ENCODE data around the gene GLDC. TPM values are rescaled to one million over a fixed set of nuclear protein-coding genes. Genes with fewer than 3 reads are reported as not detected.
"Not testable (repeated sequence)": the region's sequence is repeated elsewhere in the genome, so short reads cannot be mapped to it uniquely, and the experiment has no call there.

The GLDC gene
- total RNA-seq, 1 experiment from 2014 or later = 4.0 TPM

DNA sequence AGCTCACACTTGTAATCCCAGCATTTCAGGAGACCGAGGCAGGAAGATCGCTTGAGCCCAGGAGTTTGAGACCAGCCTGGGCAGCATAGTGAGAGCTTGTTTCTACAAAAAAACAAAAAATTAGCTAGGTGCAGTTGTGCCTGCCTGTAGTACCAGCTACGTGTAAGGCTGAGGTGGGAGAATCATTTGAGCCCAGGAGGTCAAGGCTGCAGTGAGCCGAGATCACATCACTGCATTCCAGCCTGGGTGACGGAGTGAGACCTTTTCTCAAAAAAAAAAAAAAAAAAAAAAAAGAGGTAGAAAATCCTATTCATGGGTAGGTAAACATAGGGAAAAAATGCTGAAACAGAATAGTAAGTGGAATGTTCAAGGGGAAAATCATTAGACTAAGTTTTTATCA, 102.9 kb downstream of the GLDC start:
- CTCF ChIA-PET; H3K9me3 ChIP-seq (ENCODE audit: control insufficient read depth, insufficient read depth, low read depth, low read length); H3K27me3 ChIP-seq (ENCODE audit: control insufficient read depth, insufficient read depth, low read length); H3K27ac ChIP-seq (ENCODE audit: low read length); BruUV-seq (replicated peaks); POLR2A ChIA-PET; H3K36me3 ChIP-seq (ENCODE audit: control insufficient read depth, insufficient read depth, low read length); in situ Hi-C loops (cut with HindIII; ENCODE audit: low pct_unique_long_range_greater_than_20kb, low sequenced_read_pairs); H3K4me1 ChIP-seq (ENCODE audit: control insufficient read depth, insufficient read depth, low read length); ATAC-seq; DNase-seq (ENCODE audit: low read depth, low spot score); intact Hi-C loops (cut with micrococcal nuclease; ENCODE audit: unreplicated experiment); H3K4me3 ChIP-seq (ENCODE audit: low read depth in 2 of 2, low read length in 2 of 2): not testable (repeated sequence)

DNA sequence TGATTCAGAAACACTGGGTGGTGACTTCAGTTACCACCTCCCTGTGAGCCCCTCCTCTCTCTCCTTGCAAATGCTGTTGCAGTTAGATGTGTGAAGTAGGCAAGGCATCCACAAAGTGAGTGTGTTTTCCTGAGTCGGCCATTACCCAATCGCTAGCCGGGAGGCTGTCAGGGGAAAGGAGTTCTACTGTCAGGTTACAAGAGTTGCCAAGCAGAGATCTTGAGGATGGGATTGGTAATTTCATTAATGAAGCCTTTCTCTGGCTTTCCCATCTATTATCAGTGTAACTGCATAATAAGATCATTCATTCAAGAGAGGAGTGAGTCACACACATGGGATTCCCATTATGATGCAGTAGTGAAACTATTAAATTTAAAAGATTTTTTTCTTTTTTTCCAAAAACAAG, 106.9 kb downstream of the GLDC start:
- in situ Hi-C loops (cut with HindIII; ENCODE audit: low pct_unique_long_range_greater_than_20kb, low sequenced_read_pairs) (no loop called here), intact Hi-C loops (cut with micrococcal nuclease; ENCODE audit: unreplicated experiment) (no loop called here)
- H3K27me3 ChIP-seq (ENCODE audit: control insufficient read depth, insufficient read depth, low read length) = no peaks in the 10 kb centered on the region
- H3K9me3 ChIP-seq (ENCODE audit: control insufficient read depth, insufficient read depth, low read depth, low read length) = no peaks in the 10 kb centered on the region
- ATAC-seq (no peak), DNase-seq (ENCODE audit: low read depth, low spot score) (no peak)
- CTCF ChIA-PET = no interaction called here
- H3K4me1 ChIP-seq (ENCODE audit: control insufficient read depth, insufficient read depth, low read length) = no peaks in the 10 kb centered on the region
- no peak overlapping the region for H3K27ac ChIP-seq (ENCODE audit: low read length)
- POLR2A ChIA-PET = no interaction called here
- no peak overlapping the region for H3K4me3 ChIP-seq (ENCODE audit: low read depth in 2 of 2, low read length in 2 of 2)
- TF ChIP-seq, protein P1, sequence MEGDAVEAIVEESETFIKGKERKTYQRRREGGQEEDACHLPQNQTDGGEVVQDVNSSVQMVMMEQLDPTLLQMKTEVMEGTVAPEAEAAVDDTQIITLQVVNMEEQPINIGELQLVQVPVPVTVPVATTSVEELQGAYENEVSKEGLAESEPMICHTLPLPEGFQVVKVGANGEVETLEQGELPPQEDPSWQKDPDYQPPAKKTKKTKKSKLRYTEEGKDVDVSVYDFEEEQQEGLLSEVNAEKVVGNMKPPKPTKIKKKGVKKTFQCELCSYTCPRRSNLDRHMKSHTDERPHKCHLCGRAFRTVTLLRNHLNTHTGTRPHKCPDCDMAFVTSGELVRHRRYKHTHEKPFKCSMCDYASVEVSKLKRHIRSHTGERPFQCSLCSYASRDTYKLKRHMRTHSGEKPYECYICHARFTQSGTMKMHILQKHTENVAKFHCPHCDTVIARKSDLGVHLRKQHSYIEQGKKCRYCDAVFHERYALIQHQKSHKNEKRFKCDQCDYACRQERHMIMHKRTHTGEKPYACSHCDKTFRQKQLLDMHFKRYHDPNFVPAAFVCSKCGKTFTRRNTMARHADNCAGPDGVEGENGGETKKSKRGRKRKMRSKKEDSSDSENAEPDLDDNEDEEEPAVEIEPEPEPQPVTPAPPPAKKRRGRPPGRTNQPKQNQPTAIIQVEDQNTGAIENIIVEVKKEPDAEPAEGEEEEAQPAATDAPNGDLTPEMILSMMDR (IDR thresholded peaks at IDR 0.05) = no peak
- TF ChIP-seq POLR2AphosphoS5 (IDR thresholded peaks at IDR 0.05; ENCODE audit: low read depth, low read length) (no peak), TCF7L2 (IDR thresholded peaks at IDR 0.05; ENCODE audit: low read depth, low read length) (no peak), SIN3A (IDR thresholded peaks at IDR 0.05; ENCODE audit: borderline replicate concordance, insufficient read depth, low read depth, low read length) (no peak)
- TF ChIP-seq, protein P2, sequence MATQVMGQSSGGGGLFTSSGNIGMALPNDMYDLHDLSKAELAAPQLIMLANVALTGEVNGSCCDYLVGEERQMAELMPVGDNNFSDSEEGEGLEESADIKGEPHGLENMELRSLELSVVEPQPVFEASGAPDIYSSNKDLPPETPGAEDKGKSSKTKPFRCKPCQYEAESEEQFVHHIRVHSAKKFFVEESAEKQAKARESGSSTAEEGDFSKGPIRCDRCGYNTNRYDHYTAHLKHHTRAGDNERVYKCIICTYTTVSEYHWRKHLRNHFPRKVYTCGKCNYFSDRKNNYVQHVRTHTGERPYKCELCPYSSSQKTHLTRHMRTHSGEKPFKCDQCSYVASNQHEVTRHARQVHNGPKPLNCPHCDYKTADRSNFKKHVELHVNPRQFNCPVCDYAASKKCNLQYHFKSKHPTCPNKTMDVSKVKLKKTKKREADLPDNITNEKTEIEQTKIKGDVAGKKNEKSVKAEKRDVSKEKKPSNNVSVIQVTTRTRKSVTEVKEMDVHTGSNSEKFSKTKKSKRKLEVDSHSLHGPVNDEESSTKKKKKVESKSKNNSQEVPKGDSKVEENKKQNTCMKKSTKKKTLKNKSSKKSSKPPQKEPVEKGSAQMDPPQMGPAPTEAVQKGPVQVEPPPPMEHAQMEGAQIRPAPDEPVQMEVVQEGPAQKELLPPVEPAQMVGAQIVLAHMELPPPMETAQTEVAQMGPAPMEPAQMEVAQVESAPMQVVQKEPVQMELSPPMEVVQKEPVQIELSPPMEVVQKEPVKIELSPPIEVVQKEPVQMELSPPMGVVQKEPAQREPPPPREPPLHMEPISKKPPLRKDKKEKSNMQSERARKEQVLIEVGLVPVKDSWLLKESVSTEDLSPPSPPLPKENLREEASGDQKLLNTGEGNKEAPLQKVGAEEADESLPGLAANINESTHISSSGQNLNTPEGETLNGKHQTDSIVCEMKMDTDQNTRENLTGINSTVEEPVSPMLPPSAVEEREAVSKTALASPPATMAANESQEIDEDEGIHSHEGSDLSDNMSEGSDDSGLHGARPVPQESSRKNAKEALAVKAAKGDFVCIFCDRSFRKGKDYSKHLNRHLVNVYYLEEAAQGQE (IDR thresholded peaks at IDR 0.05; ENCODE audit: insufficient read depth in 1 of 2, low read depth in 2 of 2, low read length in 1 of 2) = no peak
- no TSS peak for BruUV-seq (replicated peaks)
- no peaks in the 10 kb centered on the region for H3K36me3 ChIP-seq (ENCODE audit: control insufficient read depth, insufficient read depth, low read length)

DNA sequence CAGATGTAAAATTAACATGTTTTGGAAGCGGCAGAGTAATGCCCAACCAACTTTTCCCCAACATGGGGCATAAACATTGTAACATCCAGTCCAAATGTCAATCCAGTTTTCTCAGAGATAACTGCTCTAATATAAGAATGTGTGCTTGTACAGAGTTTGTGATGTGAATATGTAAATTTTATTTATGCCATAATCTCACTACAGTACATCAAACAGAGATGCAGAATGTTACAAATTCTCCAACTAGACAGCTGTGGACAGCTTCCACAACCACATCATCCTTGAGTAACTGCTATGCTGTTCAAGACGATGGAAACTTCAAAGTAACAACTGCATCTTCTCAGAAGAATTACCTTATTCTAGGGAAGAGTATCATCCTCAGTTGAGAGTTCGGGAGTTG, 109.9 kb downstream of the GLDC start:
- Histone ChIP-seq H3K27ac (ENCODE audit: low read length) (no peak overlapping the region), H3K36me3 (ENCODE audit: control insufficient read depth, insufficient read depth, low read length) (no peaks in the 10 kb centered on the region), H3K4me3 (ENCODE audit: low read depth in 2 of 2, low read length in 2 of 2) (no peak overlapping the region), H3K27me3 (ENCODE audit: control insufficient read depth, insufficient read depth, low read length) (no peaks in the 10 kb centered on the region), H3K9me3 (ENCODE audit: control insufficient read depth, insufficient read depth, low read depth, low read length) (no peaks in the 10 kb centered on the region), H3K4me1 (ENCODE audit: control insufficient read depth, insufficient read depth, low read length) (no peaks in the 10 kb centered on the region)
- ATAC-seq (no peak), DNase-seq (ENCODE audit: low read depth, low spot score) (no peak)
- TF ChIP-seq, protein P1 (IDR thresholded peaks at IDR 0.05) = no peak
- TF ChIP-seq TCF7L2 (IDR thresholded peaks at IDR 0.05; ENCODE audit: low read depth, low read length) (no peak), POLR2AphosphoS5 (IDR thresholded peaks at IDR 0.05; ENCODE audit: low read depth, low read length) (no peak), SIN3A (IDR thresholded peaks at IDR 0.05; ENCODE audit: borderline replicate concordance, insufficient read depth, low read depth, low read length) (no peak)
- TF ChIP-seq, protein P2 (IDR thresholded peaks at IDR 0.05; ENCODE audit: insufficient read depth in 1 of 2, low read depth in 2 of 2, low read length in 1 of 2) = no peak
- CTCF ChIA-PET = no interaction called here
- no TSS peak for BruUV-seq (replicated peaks)
- in situ Hi-C loops (cut with HindIII; ENCODE audit: low pct_unique_long_range_greater_than_20kb, low sequenced_read_pairs) (no loop called here), intact Hi-C loops (cut with micrococcal nuclease; ENCODE audit: unreplicated experiment) (no loop called here)
- POLR2A ChIA-PET = no interaction called here

Measured in Panc1 (cell line).